K562 (cell line): ENCODE measurements around the gene AKAP13. TPM values are rescaled to one million over a fixed set of nuclear protein-coding genes. Genes with fewer than 3 reads are reported as not detected.

Experiments used
- ATAC-seq: fragments of 200-7000 bp; cut with Tn5 transposase; 3 replicates; pipeline ENCODE4 v1.9.1; 2020; ENCODE audit warnings: moderate library complexity
- BruUV-seq: library from RNA; stranded (reverse); fragments of 400-500 nt; replicated peaks from 2 replicates; lab custom pipeline; 2021; lab: Mats Ljungman, UMichigan
- CTCF ChIA-PET: fragments of 300-600 bp; formaldehyde crosslinking; extraction: SDS; loops from one replicate; lab custom pipeline; 2021; ENCODE audit warnings: low intra/inter-chr PET ratio; lab: Yijun Ruan, JAX
- POLR2A ChIA-PET: fragments of 300-600, 350-650 bp; sonication (Branson Sonifier 250); formaldehyde crosslinking; extraction: SDS; loops from one replicate; lab custom pipeline; 2021; ENCODE audit warnings: antibody characterized with exemption, inconsistent platforms; lab: Yijun Ruan, JAX
- DNase-seq, 4 experiments: peaks; one replicate each; pipeline versions ENCODE4 v3.0.0 to v3.0.0-alpha.2; 2011 to 2018; ENCODE audit warnings: low spot score in 3 of 4, mixed read lengths in 3 of 4; ENCODE audit errors: extremely low read depth in 1 of 4
- FAIRE-seq: peaks from 2 replicates; lab custom pipeline; 2011; peaks lifted over from hg19 to GRCh38; lab: Jason Lieb, UNC
- H2AFZ ChIP-seq: 2 replicates; pipeline ENCODE4 v1.6.0; 2011; ENCODE audit warnings: low read depth, low read length, control low read depth, inconsistent platforms
- H3K27ac ChIP-seq: fragments of 200-600 bp; 3 replicates; pipeline ENCODE4 v1.8.0; 2011; ENCODE audit warnings: low read depth, mild to moderate bottlenecking, control low read depth, inconsistent platforms, low read length, moderate library complexity, mixed read lengths; ENCODE audit errors: extremely low read depth
- H3K27me3 ChIP-seq, 2 experiments: fragments of 300-600 bp in 1 of 2; 2 replicates in 1 of 2; 3 replicates in 1 of 2; pipeline versions ENCODE4 v1.6.0 to v1.8.0; 2011; ENCODE audit warnings: inconsistent platforms in 2 of 2, low read length in 2 of 2, mild to moderate bottlenecking in 1 of 2, mixed read lengths in 1 of 2, moderate library complexity in 1 of 2; ENCODE audit not compliant: control insufficient read depth in 2 of 2, insufficient read depth in 2 of 2
- H3K36me3 ChIP-seq: fragments of 300-600 bp; 3 replicates; pipeline ENCODE4 v1.8.0; 2011; ENCODE audit warnings: mild to moderate bottlenecking, low read length, inconsistent platforms; ENCODE audit not compliant: control insufficient read depth, insufficient read depth
- H3K4me1 ChIP-seq, 2 experiments: fragments of 200-600 bp in 1 of 2; replicated peaks in 1 of 2; 2 replicates in 1 of 2; 3 replicates in 1 of 2; pipeline versions ENCODE4 v1.5.1 to v1.8.0; 2011; ENCODE audit warnings: inconsistent platforms in 2 of 2, low read length in 2 of 2, mild to moderate bottlenecking in 1 of 2, mixed read lengths in 1 of 2, moderate library complexity in 1 of 2; ENCODE audit not compliant: control insufficient read depth in 2 of 2, insufficient read depth in 2 of 2
- H3K4me2 ChIP-seq: 2 replicates; pipeline ENCODE4 v1.6.1; 2011; ENCODE audit warnings: low read length, control low read depth, inconsistent platforms, mixed read lengths; ENCODE audit not compliant: insufficient read depth
- H3K4me3 ChIP-seq: fragments of 200-600 bp; sonication (generic), shearing (Covaris generic); 2 replicates; pipeline ENCODE4 v1.5.1; 2016; ENCODE audit warnings: control low read depth, inconsistent platforms
- H3K79me2 ChIP-seq: fragments of 200-600 bp; 3 replicates; pipeline ENCODE4 v1.8.0; 2011; ENCODE audit warnings: low read length, inconsistent platforms; ENCODE audit not compliant: control insufficient read depth, insufficient read depth
- H3K9ac ChIP-seq, 2 experiments: 2 replicates each; pipeline versions ENCODE4 v1.6.0 to v1.6.1; 2011; ENCODE audit warnings: low read depth in 2 of 2, low read length in 2 of 2, control low read depth in 1 of 2, inconsistent platforms in 1 of 2, mild to moderate bottlenecking in 1 of 2, mixed read lengths in 1 of 2; ENCODE audit not compliant: insufficient read depth in 1 of 2
- H3K9me1 ChIP-seq: one replicate; pipeline ENCODE4 v1.6.0; 2011; ENCODE audit warnings: inconsistent platforms, mild to moderate bottlenecking, low read length, moderate library complexity; ENCODE audit not compliant: control insufficient read depth, insufficient read depth
- H3K9me3 ChIP-seq: replicated peaks from 2 replicates; pipeline ENCODE4 v1.5.1; 2011; ENCODE audit warnings: low read depth, low read length, inconsistent platforms; ENCODE audit not compliant: control insufficient read depth, insufficient read depth
- H4K20me1 ChIP-seq: replicated peaks from 2 replicates; pipeline ENCODE4 v1.6.1; 2011; ENCODE audit warnings: low read length, inconsistent platforms, mixed read lengths; ENCODE audit not compliant: control insufficient read depth, insufficient read depth
- ADNP ChIP-seq: fragments of 200-800 bp; sonication (Bioruptor generic); IDR thresholded peaks from 2 replicates; pipeline ENCODE4 v1.6.1; 2016; ENCODE audit warnings: missing genetic modification characterization, missing compliant biosample characterization
- ARHGAP35 ChIP-seq: fragments of 450-650 bp; IDR thresholded peaks from 2 replicates; pipeline ENCODE4 v1.6.1; 2018; ENCODE audit not compliant: partially characterized antibody
- CBFB ChIP-seq: sonication (generic); formaldehyde crosslinking; IDR thresholded peaks from 2 replicates; pipeline ENCODE4 v1.4.0; 2020; ENCODE audit warnings: mild to moderate bottlenecking, missing genetic modification reagents
- FOXP1 ChIP-seq: sonication (generic); formaldehyde crosslinking; IDR thresholded peaks from 2 replicates; pipeline ENCODE4 v1.8.0; 2022; ENCODE audit warnings: mild to moderate bottlenecking, missing genetic modification reagents
- HOXB6 ChIP-seq: fragments of 250-450 bp; sonication (Bioruptor Pico); IDR thresholded peaks from 2 replicates; pipeline ENCODE4 v1.5.1; 2022; ENCODE audit warnings: mild to moderate bottlenecking, borderline replicate concordance
- KLF13 ChIP-seq: fragments of 450-650 bp; IDR thresholded peaks from 2 replicates; pipeline ENCODE4 v1.6.1; 2016; ENCODE audit warnings: missing genetic modification characterization, low read depth, mild to moderate bottlenecking, missing compliant biosample characterization, moderate library complexity, borderline replicate concordance
- NFXL1 ChIP-seq: fragments of 450-650 bp; formaldehyde crosslinking; IDR thresholded peaks from 2 replicates; pipeline ENCODE4 v1.4.0; 2021; ENCODE audit warnings: mild to moderate bottlenecking
- PYGO2 ChIP-seq: fragments of 450-650 bp; IDR thresholded peaks from 2 replicates; pipeline ENCODE4 v1.6.1; 2016; ENCODE audit warnings: mild to moderate bottlenecking, missing genetic modification characterization, moderate library complexity, missing compliant biosample characterization
- RBM39 ChIP-seq: fragments of 200-400 bp; formaldehyde crosslinking; optimal IDR thresholded peaks from 2 replicates; pipeline ENCODE3; 2018; ENCODE audit warnings: low read depth, low read length
- SNRNP70 ChIP-seq: fragments of 200-400 bp; formaldehyde crosslinking; optimal IDR thresholded peaks from 2 replicates; pipeline ENCODE3; 2017; ENCODE audit warnings: low read depth, low read length
- SRSF9 ChIP-seq: fragments of 200-400 bp; formaldehyde crosslinking; IDR thresholded peaks from 2 replicates; pipeline ENCODE4 v1.6.1; 2017; ENCODE audit warnings: low read depth, low read length, borderline replicate concordance
- TCFL5 ChIP-seq: fragments of 250-450 bp; sonication (Bioruptor Pico); conservative IDR thresholded peaks from 2 replicates; pipeline ENCODE4 v1.6.1; 2021; ENCODE audit warnings: mild to moderate bottlenecking, moderate library complexity, matching md5 sums
- ZKSCAN1 ChIP-seq: fragments of 150-350 bp; IDR thresholded peaks from 2 replicates; pipeline ENCODE4 v1.6.1; 2016; ENCODE audit warnings: low read depth, low read length
- ZNF436 ChIP-seq: fragments of 250-450, 450-650 bp; sonication (Bioruptor Pico); formaldehyde crosslinking; IDR thresholded peaks from 2 replicates; pipeline ENCODE4 v1.7.0; 2020; ENCODE audit warnings: mild to moderate bottlenecking
- WGBS: fragments of 100-300 bp; shearing (Covaris generic); methylation state at CpG from one replicate; pipeline ENCODE4 v1.1.6; 2016; ENCODE audit warnings: low coverage, mixed read lengths; ENCODE audit not compliant: insufficient coverage; ENCODE audit errors: missing lambda C conversion rate; 5-methylcytosine and 5-hydroxymethylcytosine counted together
- in situ Hi-C: fragments of 300-500 bp; cut with MboI; formaldehyde crosslinking; loops from 4 replicates; pipeline ENCODE4 v1.15.0; 2018; ENCODE audit warnings: inconsistent platforms, mixed read lengths
- intact Hi-C: fragments of 100-400 bp; cut with micrococcal nuclease; formaldehyde crosslinking; loops from 2 replicates; pipeline ENCODE4 v1.14.2; 2022
- polyA plus RNA-seq, 8 experiments: library from polyadenylated mRNA; depleted of rRNA in 4 of 8; stranded (reverse) in 5 of 8; unstranded in 3 of 8; fragments of >200 nt; fragmentation: Nextera tagmentation in 2 of 8; fragmentation: Illumina TruSeq in 1 of 8; extraction: Ambion mirVana in 2 of 8; extraction: Trizol in 1 of 8; gene quantifications; 2 replicates each; pipeline versions ENCODE4 v1.2.1 to v1.2.3, GENCODE V29; 2011 to 2014; ENCODE audit warnings: inconsistent platforms in 1 of 8, missing spikeins in 1 of 8
- total RNA-seq, 7 experiments: library from RNA; depleted of rRNA in 6 of 7; stranded (reverse); fragments of >200 nt in 6 of 7; fragmentation: Illumina TruSeq in 2 of 7; extraction: Trizol in 2 of 7; gene quantifications; 2 replicates each; pipeline versions ENCODE4 v1.2.1 to v1.2.3, GENCODE V29; 2011 to 2021; ENCODE audit warnings: low replicate concordance in 1 of 7
- TF ChIP-seq, protein P1 (sequence below), 2 experiments: fragments of 250-450 bp in 1 of 2; fragments of 450-650 bp in 1 of 2; sonication (Bioruptor Pico) in 1 of 2; IDR thresholded peaks; 2 replicates each; pipeline versions ENCODE4 v1.6.1 to v1.8.0; 2016 to 2021; ENCODE audit warnings: mild to moderate bottlenecking in 2 of 2, moderate library complexity in 2 of 2, missing compliant biosample characterization in 1 of 2, missing genetic modification characterization in 1 of 2
- TF ChIP-seq, protein P2 (sequence below), 2 experiments: fragments of 150-350 bp in 1 of 2; IDR thresholded peaks; 2 replicates each; pipeline ENCODE4 v1.6.1; 2012 to 2016; ENCODE audit warnings: low read depth in 2 of 2, low read length in 2 of 2, mild to moderate bottlenecking in 1 of 2, moderate library complexity in 1 of 2
- TF ChIP-seq, protein P3 (sequence below): fragments of 450-650 bp; IDR thresholded peaks from 2 replicates; pipeline ENCODE4 v1.6.1; 2016; ENCODE audit warnings: low read depth, mild to moderate bottlenecking, moderate library complexity

The AKAP13 gene
- total and polyA plus RNA-seq, 9 of the 15 experiments (the other 6 are each of a cell fraction or from before 2014, with no cell fraction given), result 0.03 to 1.7 (median 0.42) TPM

DNA sequence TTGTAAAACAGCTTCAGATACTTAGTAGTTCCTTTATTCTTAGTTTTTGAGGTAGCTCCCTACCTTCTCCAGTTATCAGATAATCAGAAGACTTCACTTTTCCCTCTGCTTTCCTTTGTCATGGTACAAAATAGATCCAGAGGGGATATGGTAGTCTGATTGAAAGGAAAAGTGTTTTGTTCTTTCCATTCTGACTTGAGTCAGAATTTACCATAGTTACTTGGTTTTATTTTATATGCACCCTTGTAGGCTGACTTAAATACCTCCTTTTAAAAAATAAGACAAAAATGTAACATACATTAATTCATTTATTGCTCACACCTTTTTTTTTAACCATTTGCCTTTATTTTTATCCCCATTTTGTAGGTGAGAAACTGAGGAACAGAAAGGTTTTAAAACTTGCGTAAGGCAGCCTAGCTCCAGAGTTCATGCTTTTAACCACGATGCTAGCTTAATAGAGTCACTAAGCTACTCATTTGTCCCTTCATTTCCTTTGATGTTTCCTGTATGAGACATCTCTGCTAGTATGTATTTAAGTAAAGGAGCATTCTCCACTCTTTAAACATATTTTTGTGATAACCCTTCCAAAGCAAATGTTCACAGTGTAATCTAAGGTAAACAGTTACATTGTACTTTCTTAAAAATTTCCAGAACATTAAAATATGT, 226.9 kb downstream of the AKAP13 start:
- Histone ChIP-seq H3K9me3 (no peaks in the 10 kb centered on the region), H2AFZ (no peak overlapping the region), H4K20me1 (no peaks in the 10 kb centered on the region), H3K4me3 (no peak overlapping the region), H3K9me1 (no peaks in the 10 kb centered on the region), H3K27ac (no peak overlapping the region), H3K79me2 (no peaks in the 10 kb centered on the region), H3K27me3 (no peaks in the 10 kb centered on the region), H3K9ac (no peak overlapping the region), H3K4me1 (no peaks in the 10 kb centered on the region), H3K4me2 (no peak overlapping the region), H3K36me3 (no peaks in the 10 kb centered on the region)
- DNase-seq (no peak), FAIRE-seq (no peak), ATAC-seq (no peak)
- POLR2A ChIA-PET, result no interaction called here
- no TSS peak for BruUV-seq
- WGBS, result 0% methylated on average over 2 of the region's 2 CpGs
- intact Hi-C loops (no loop called here), in situ Hi-C loops (no loop called here)
- TF ChIP-seq ZKSCAN1 (no peak), ADNP (tag) (no peak), SRSF9 (no peak), NFXL1 (CRISPR knock-in tag) (no peak), RBM39 (no peak), PYGO2 (tag) (no peak), KLF13 (no peak), FOXP1 (CRISPR knock-in tag) (no peak), CBFB (CRISPR knock-in tag) (no peak), HOXB6 (no peak), ARHGAP35 (no peak), ZNF436 (CRISPR knock-in tag) (no peak), TCFL5 (no peak), SNRNP70 (no peak)
- TF ChIP-seq, protein P1, sequence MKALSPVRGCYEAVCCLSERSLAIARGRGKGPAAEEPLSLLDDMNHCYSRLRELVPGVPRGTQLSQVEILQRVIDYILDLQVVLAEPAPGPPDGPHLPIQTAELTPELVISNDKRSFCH (CRISPR knock-in tag; IDR thresholded peaks at IDR 0.05), result no peak
- TF ChIP-seq, protein P1 (tag; IDR thresholded peaks at IDR 0.05), result no peak
- TF ChIP-seq, protein P2, sequence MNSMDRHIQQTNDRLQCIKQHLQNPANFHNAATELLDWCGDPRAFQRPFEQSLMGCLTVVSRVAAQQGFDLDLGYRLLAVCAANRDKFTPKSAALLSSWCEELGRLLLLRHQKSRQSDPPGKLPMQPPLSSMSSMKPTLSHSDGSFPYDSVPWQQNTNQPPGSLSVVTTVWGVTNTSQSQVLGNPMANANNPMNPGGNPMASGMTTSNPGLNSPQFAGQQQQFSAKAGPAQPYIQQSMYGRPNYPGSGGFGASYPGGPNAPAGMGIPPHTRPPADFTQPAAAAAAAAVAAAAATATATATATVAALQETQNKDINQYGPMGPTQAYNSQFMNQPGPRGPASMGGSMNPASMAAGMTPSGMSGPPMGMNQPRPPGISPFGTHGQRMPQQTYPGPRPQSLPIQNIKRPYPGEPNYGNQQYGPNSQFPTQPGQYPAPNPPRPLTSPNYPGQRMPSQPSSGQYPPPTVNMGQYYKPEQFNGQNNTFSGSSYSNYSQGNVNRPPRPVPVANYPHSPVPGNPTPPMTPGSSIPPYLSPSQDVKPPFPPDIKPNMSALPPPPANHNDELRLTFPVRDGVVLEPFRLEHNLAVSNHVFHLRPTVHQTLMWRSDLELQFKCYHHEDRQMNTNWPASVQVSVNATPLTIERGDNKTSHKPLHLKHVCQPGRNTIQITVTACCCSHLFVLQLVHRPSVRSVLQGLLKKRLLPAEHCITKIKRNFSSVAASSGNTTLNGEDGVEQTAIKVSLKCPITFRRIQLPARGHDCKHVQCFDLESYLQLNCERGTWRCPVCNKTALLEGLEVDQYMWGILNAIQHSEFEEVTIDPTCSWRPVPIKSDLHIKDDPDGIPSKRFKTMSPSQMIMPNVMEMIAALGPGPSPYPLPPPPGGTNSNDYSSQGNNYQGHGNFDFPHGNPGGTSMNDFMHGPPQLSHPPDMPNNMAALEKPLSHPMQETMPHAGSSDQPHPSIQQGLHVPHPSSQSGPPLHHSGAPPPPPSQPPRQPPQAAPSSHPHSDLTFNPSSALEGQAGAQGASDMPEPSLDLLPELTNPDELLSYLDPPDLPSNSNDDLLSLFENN (IDR thresholded peaks at IDR 0.05; ENCODE audit: low read depth in 2 of 2, low read length in 2 of 2), result no peak
- TF ChIP-seq, protein P3, sequence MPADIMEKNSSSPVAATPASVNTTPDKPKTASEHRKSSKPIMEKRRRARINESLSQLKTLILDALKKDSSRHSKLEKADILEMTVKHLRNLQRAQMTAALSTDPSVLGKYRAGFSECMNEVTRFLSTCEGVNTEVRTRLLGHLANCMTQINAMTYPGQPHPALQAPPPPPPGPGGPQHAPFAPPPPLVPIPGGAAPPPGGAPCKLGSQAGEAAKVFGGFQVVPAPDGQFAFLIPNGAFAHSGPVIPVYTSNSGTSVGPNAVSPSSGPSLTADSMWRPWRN, result no peak
- CTCF ChIA-PET, result no interaction called here
